Measurements from ENCODE around the gene ACOT11.

DNA sequence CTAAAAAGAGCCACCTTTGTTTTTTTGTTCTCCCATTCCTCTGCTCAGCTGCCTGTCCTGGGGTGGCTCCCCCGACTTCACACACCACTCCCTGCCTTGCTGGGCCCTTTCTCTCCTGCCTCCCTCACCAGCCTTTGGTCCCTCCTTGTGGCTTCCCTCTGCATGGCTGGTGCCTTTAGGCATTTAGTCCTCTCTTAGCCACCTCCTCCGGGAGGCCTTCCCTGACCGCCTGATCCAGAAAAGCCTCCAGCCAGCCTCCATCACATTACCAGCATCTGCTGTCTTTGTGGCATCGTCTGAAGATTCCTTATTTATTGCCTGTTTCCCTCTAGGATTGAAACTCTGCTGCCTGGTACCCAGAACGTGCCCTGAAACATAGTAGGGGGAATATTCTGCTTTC, 46.2 kb upstream of the ACOT11 start:
- no peak for TF ChIP-seq EZH2 (IDR thresholded peaks at IDR 0.05; ENCODE audit: low read length, missing control alignments)
- TF ChIP-seq, protein P1, sequence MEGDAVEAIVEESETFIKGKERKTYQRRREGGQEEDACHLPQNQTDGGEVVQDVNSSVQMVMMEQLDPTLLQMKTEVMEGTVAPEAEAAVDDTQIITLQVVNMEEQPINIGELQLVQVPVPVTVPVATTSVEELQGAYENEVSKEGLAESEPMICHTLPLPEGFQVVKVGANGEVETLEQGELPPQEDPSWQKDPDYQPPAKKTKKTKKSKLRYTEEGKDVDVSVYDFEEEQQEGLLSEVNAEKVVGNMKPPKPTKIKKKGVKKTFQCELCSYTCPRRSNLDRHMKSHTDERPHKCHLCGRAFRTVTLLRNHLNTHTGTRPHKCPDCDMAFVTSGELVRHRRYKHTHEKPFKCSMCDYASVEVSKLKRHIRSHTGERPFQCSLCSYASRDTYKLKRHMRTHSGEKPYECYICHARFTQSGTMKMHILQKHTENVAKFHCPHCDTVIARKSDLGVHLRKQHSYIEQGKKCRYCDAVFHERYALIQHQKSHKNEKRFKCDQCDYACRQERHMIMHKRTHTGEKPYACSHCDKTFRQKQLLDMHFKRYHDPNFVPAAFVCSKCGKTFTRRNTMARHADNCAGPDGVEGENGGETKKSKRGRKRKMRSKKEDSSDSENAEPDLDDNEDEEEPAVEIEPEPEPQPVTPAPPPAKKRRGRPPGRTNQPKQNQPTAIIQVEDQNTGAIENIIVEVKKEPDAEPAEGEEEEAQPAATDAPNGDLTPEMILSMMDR (conservative IDR thresholded peaks at IDR 0.05 in 1 of 2, IDR thresholded peaks at IDR 0.05 in 1 of 2; ENCODE audit: low read depth in 1 of 2, low read length in 2 of 2): no peak

Data from fibroblast of lung (primary cell).